HEK293 (cell line): Measurements from ENCODE around the gene S100A7.

Source experiments
- BCL11A ChIP-seq: fragments of 450-650 bp; formaldehyde crosslinking; IDR thresholded peaks from 2 replicates; pipeline ENCODE4 v1.5.1; 2016; ENCODE audit warnings: low read depth, missing biosample characterization, missing genetic modification characterization
- HOXD13 ChIP-seq: sonication (generic); formaldehyde crosslinking; IDR thresholded peaks from 2 replicates; pipeline ENCODE4 v1.8.0; 2022; ENCODE audit warnings: missing genetic modification reagents, borderline replicate concordance
- INSM2 ChIP-seq: fragments of 450-650 bp; formaldehyde crosslinking; IDR thresholded peaks from 2 replicates; pipeline ENCODE4 v1.5.1; 2016; ENCODE audit warnings: missing biosample characterization, missing genetic modification characterization
- KLF10 ChIP-seq: fragments of 450-650 bp; IDR thresholded peaks from 2 replicates; pipeline ENCODE4 v1.5.1; 2018; ENCODE audit warnings: missing biosample characterization, mild to moderate bottlenecking, missing genetic modification characterization
- KLF8 ChIP-seq: fragments of 450-650 bp; formaldehyde crosslinking; IDR thresholded peaks from 2 replicates; pipeline ENCODE4 v1.5.1; 2016; ENCODE audit warnings: missing biosample characterization, missing genetic modification characterization
- MEIS1 ChIP-seq: sonication (generic); formaldehyde crosslinking; IDR thresholded peaks from 2 replicates; pipeline ENCODE4 v1.8.1; 2022; ENCODE audit warnings: missing genetic modification reagents, mild to moderate bottlenecking, borderline replicate concordance
- OVOL3 ChIP-seq: fragments of 450-650 bp; formaldehyde crosslinking; IDR thresholded peaks from 2 replicates; pipeline ENCODE4 v1.5.1; 2016; ENCODE audit warnings: missing biosample characterization, missing genetic modification characterization
- SCRT2 ChIP-seq: fragments of 450-650 bp; formaldehyde crosslinking; IDR thresholded peaks from 2 replicates; pipeline ENCODE4 v1.5.1; 2016; ENCODE audit warnings: missing biosample characterization, missing genetic modification characterization
- SP7 ChIP-seq: fragments of 450-650 bp; formaldehyde crosslinking; IDR thresholded peaks from 2 replicates; pipeline ENCODE4 v1.5.1; 2016; ENCODE audit warnings: missing biosample characterization, missing genetic modification characterization
- ZNF114 ChIP-seq: fragments of 450-650 bp; formaldehyde crosslinking; IDR thresholded peaks from 2 replicates; pipeline ENCODE4 v1.5.0; 2017; ENCODE audit warnings: missing biosample characterization, missing genetic modification characterization
- ZNF148 ChIP-seq: fragments of 450-650 bp; formaldehyde crosslinking; IDR thresholded peaks from 2 replicates; pipeline ENCODE4 v1.5.0; 2017; ENCODE audit warnings: missing biosample characterization, missing genetic modification characterization, borderline replicate concordance
- ZNF24 ChIP-seq: fragments of 450-650 bp; formaldehyde crosslinking; IDR thresholded peaks from 2 replicates; pipeline ENCODE4 v1.5.1; 2016; ENCODE audit warnings: missing biosample characterization, missing genetic modification characterization
- ZNF266 ChIP-seq: fragments of 450-650 bp; formaldehyde crosslinking; IDR thresholded peaks from 2 replicates; pipeline ENCODE4 v1.5.1; 2016; ENCODE audit warnings: missing biosample characterization, missing genetic modification characterization, low read depth
- ZNF324 ChIP-seq: fragments of 450-650 bp; formaldehyde crosslinking; IDR thresholded peaks from 2 replicates; pipeline ENCODE4 v1.5.1; 2016; ENCODE audit warnings: missing biosample characterization, missing genetic modification characterization
- ZNF366 ChIP-seq: fragments of 450-650 bp; formaldehyde crosslinking; conservative IDR thresholded peaks from 2 replicates; pipeline ENCODE4 v1.5.1; 2016; ENCODE audit warnings: missing biosample characterization, missing genetic modification characterization
- ZNF501 ChIP-seq: fragments of 450-650 bp; formaldehyde crosslinking; IDR thresholded peaks from 2 replicates; pipeline ENCODE4 v1.5.1; 2016; ENCODE audit warnings: missing biosample characterization, missing genetic modification characterization
- ZNF629 ChIP-seq: fragments of 450-650 bp; formaldehyde crosslinking; IDR thresholded peaks from 2 replicates; pipeline ENCODE4 v1.5.1; 2017; ENCODE audit warnings: missing biosample characterization, missing genetic modification characterization
- ZNF654 ChIP-seq: fragments of 450-650 bp; formaldehyde crosslinking; IDR thresholded peaks from 2 replicates; pipeline ENCODE4 v1.5.1; 2016; ENCODE audit warnings: low read depth, missing biosample characterization, missing genetic modification characterization
- ZNF692 ChIP-seq: fragments of 450-650 bp; formaldehyde crosslinking; IDR thresholded peaks from 2 replicates; pipeline ENCODE4 v1.5.1; 2016; ENCODE audit warnings: missing biosample characterization, missing genetic modification characterization
- ZNF785 ChIP-seq: fragments of 450-650 bp; formaldehyde crosslinking; IDR thresholded peaks from 2 replicates; pipeline ENCODE4 v1.5.1; 2016; ENCODE audit warnings: missing biosample characterization, missing genetic modification characterization
- TF ChIP-seq, protein P1 (sequence below): fragments of 450-650 bp; formaldehyde crosslinking; conservative IDR thresholded peaks from 2 replicates; pipeline ENCODE4 v1.5.1; 2016; ENCODE audit warnings: low read depth, missing biosample characterization, missing genetic modification characterization
- TF ChIP-seq, protein P2 (sequence below): fragments of 450-650 bp; formaldehyde crosslinking; IDR thresholded peaks from 2 replicates; pipeline ENCODE4 v1.5.1; 2016; ENCODE audit warnings: missing biosample characterization, missing genetic modification characterization
- TF ChIP-seq, protein P3 (sequence below): fragments of 450-650 bp; formaldehyde crosslinking; IDR thresholded peaks from 2 replicates; pipeline ENCODE4 v1.5.1; 2016; ENCODE audit warnings: missing biosample characterization, missing genetic modification characterization, borderline replicate concordance
- TF ChIP-seq, protein P4 (sequence below): fragments of 450-650 bp; IDR thresholded peaks from 2 replicates; pipeline ENCODE4 v1.5.1; 2018; ENCODE audit warnings: missing biosample characterization, missing genetic modification characterization
- TF ChIP-seq, protein P5 (sequence below): fragments of 450-650 bp; formaldehyde crosslinking; IDR thresholded peaks from 2 replicates; pipeline ENCODE4 v1.5.1; 2017; ENCODE audit warnings: missing biosample characterization, missing genetic modification characterization

S100A7 gene

GRCh38 chr1:153494976-153495535, 34.6 kb upstream of the S100A7 start (continued):
- TF ChIP-seq KLF8 (tag by site-specific recombination), result 0 out of 2 replicates have a peak, but pooled peaks have one; percentile 42
- TF ChIP-seq ZNF629 (tag by site-specific recombination), result 0 out of 2 replicates have a peak, but pooled peaks have one; percentile 23
- no peak for TF ChIP-seq HOXD13 (CRISPR knock-in tag)
- TF ChIP-seq ZNF501 (tag by site-specific recombination), result 0 out of 2 replicates have a peak, but pooled peaks have one; percentile 35
- TF ChIP-seq SP7 (tag by site-specific recombination), result no peak
- 0 out of 2 replicates have a peak, but pooled peaks have one; percentile 29 for TF ChIP-seq ZNF324 (tag by site-specific recombination)
- no peak for TF ChIP-seq MEIS1 (CRISPR knock-in tag)
- no peak for TF ChIP-seq ZNF266
- TF ChIP-seq ZNF366 (tag by site-specific recombination), result peak; percentile 96
- no peak for TF ChIP-seq SCRT2 (tag by site-specific recombination)
- TF ChIP-seq, protein P1, sequence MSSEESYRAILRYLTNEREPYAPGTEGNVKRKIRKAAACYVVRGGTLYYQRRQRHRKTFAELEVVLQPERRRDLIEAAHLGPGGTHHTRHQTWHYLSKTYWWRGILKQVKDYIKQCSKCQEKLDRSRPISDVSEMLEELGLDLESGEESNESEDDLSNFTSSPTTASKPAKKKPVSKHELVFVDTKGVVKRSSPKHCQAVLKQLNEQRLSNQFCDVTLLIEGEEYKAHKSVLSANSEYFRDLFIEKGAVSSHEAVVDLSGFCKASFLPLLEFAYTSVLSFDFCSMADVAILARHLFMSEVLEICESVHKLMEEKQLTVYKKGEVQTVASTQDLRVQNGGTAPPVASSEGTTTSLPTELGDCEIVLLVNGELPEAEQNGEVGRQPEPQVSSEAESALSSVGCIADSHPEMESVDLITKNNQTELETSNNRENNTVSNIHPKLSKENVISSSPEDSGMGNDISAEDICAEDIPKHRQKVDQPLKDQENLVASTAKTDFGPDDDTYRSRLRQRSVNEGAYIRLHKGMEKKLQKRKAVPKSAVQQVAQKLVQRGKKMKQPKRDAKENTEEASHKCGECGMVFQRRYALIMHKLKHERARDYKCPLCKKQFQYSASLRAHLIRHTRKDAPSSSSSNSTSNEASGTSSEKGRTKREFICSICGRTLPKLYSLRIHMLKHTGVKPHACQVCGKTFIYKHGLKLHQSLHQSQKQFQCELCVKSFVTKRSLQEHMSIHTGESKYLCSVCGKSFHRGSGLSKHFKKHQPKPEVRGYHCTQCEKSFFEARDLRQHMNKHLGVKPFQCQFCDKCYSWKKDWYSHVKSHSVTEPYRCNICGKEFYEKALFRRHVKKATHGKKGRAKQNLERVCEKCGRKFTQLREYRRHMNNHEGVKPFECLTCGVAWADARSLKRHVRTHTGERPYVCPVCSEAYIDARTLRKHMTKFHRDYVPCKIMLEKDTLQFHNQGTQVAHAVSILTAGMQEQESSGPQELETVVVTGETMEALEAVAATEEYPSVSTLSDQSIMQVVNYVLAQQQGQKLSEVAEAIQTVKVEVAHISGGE (tag by site-specific recombination), result no peak
- no peak for TF ChIP-seq ZNF114 (tag by site-specific recombination)
- TF ChIP-seq ZNF24, result no peak
- no peak for TF ChIP-seq OVOL3 (tag by site-specific recombination)
- TF ChIP-seq ZNF148, result no peak
- TF ChIP-seq ZNF654 (tag by site-specific recombination), result peak; percentile 97
- TF ChIP-seq, protein P2, sequence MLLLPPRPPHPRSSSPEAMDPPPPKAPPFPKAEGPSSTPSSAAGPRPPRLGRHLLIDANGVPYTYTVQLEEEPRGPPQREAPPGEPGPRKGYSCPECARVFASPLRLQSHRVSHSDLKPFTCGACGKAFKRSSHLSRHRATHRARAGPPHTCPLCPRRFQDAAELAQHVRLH (tag by site-specific recombination), result no peak
- no peak for TF ChIP-seq ZNF785
- no peak for TF ChIP-seq KLF10
- TF ChIP-seq, protein P3, sequence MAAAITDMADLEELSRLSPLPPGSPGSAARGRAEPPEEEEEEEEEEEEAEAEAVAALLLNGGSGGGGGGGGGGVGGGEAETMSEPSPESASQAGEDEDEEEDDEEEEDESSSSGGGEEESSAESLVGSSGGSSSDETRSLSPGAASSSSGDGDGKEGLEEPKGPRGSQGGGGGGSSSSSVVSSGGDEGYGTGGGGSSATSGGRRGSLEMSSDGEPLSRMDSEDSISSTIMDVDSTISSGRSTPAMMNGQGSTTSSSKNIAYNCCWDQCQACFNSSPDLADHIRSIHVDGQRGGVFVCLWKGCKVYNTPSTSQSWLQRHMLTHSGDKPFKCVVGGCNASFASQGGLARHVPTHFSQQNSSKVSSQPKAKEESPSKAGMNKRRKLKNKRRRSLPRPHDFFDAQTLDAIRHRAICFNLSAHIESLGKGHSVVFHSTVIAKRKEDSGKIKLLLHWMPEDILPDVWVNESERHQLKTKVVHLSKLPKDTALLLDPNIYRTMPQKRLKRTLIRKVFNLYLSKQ (tag by site-specific recombination), result no peak
- 0 out of 2 replicates have a peak, but pooled peaks have one; percentile 17 for TF ChIP-seq INSM2 (tag by site-specific recombination)
- TF ChIP-seq, protein P4, sequence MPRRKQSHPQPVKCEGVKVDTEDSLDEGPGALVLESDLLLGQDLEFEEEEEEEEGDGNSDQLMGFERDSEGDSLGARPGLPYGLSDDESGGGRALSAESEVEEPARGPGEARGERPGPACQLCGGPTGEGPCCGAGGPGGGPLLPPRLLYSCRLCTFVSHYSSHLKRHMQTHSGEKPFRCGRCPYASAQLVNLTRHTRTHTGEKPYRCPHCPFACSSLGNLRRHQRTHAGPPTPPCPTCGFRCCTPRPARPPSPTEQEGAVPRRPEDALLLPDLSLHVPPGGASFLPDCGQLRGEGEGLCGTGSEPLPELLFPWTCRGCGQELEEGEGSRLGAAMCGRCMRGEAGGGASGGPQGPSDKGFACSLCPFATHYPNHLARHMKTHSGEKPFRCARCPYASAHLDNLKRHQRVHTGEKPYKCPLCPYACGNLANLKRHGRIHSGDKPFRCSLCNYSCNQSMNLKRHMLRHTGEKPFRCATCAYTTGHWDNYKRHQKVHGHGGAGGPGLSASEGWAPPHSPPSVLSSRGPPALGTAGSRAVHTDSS (tag by site-specific recombination), result no peak
- TF ChIP-seq, protein P5, sequence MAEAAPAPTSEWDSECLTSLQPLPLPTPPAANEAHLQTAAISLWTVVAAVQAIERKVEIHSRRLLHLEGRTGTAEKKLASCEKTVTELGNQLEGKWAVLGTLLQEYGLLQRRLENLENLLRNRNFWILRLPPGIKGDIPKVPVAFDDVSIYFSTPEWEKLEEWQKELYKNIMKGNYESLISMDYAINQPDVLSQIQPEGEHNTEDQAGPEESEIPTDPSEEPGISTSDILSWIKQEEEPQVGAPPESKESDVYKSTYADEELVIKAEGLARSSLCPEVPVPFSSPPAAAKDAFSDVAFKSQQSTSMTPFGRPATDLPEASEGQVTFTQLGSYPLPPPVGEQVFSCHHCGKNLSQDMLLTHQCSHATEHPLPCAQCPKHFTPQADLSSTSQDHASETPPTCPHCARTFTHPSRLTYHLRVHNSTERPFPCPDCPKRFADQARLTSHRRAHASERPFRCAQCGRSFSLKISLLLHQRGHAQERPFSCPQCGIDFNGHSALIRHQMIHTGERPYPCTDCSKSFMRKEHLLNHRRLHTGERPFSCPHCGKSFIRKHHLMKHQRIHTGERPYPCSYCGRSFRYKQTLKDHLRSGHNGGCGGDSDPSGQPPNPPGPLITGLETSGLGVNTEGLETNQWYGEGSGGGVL, result no peak
- peak; percentile 40; the same call in 1 of the 2 replicates for TF ChIP-seq ZNF692 (tag by site-specific recombination)
- TF ChIP-seq BCL11A (tag by site-specific recombination), result no peak
